ENCODE measurements around the gene YEATS2.

The YEATS2 gene

GRCh38 chr3:183845608-183846288, 148.2 kb downstream of the YEATS2 start:
- DNase-seq = no peak

- DNase-seq = no peak
Observed at GRCh38 chr3:183854318-183855035, 156.9 kb downstream of the YEATS2 start.

- DNase-seq = no peak
Observed at GRCh38 chr3:183857863-183858262, 160.3 kb downstream of the YEATS2 start.

All from NCI-H1436 (cell line).